HepG2 (cell line): ENCODE data around the gene CBX2. TPM values are rescaled to one million over a fixed set of nuclear protein-coding genes. Genes with fewer than 3 reads are reported as not detected.
A peak's percentile ranks its signal among the peaks of the same experiment; 100 is the strongest.

Experiments
- DNMT3B ChIP-seq: conservative IDR thresholded peaks from 2 replicates; pipeline ENCODE4 v1.6.1; 2016; ENCODE audit warnings: missing biosample characterization, control low read depth
- ERF ChIP-seq: IDR thresholded peaks from 2 replicates; pipeline ENCODE4 v1.6.1; 2018; ENCODE audit warnings: missing biosample characterization, missing genetic modification reagents
- ETV5 ChIP-seq: IDR thresholded peaks from 2 replicates; pipeline ENCODE4 v1.6.1; 2018; ENCODE audit warnings: missing biosample characterization, missing genetic modification reagents, inconsistent platforms, borderline replicate concordance
- KLF12 ChIP-seq: sonication (generic); formaldehyde crosslinking; IDR thresholded peaks from 2 replicates; pipeline ENCODE4 v1.4.0; 2020; ENCODE audit warnings: missing genetic modification reagents, borderline replicate concordance
- MYNN ChIP-seq: sonication (generic); formaldehyde crosslinking; IDR thresholded peaks from 2 replicates; pipeline ENCODE4 v1.4.0; 2020; ENCODE audit warnings: mild to moderate bottlenecking, low read depth, missing genetic modification reagents
- NAIF1 ChIP-seq: sonication (generic); formaldehyde crosslinking; IDR thresholded peaks from 2 replicates; pipeline ENCODE4 v1.5.0; 2020; ENCODE audit warnings: mild to moderate bottlenecking, missing genetic modification reagents, borderline replicate concordance
- NCOA1 ChIP-seq: sonication (generic); formaldehyde crosslinking; IDR thresholded peaks from 2 replicates; pipeline ENCODE4 v1.9.0; 2021; ENCODE audit warnings: missing genetic modification reagents
- PAF1 ChIP-seq: IDR thresholded peaks from 2 replicates; pipeline ENCODE4 v1.6.1; 2016; ENCODE audit warnings: missing genetic modification reagents, missing compliant biosample characterization
- POGZ ChIP-seq: sonication (generic); formaldehyde crosslinking; IDR thresholded peaks from 2 replicates; pipeline ENCODE4 v1.4.0; 2020; ENCODE audit warnings: mild to moderate bottlenecking, missing genetic modification reagents
- POLR2A ChIP-seq, 2 experiments: IDR thresholded peaks; 2 replicates each; pipeline ENCODE4 v1.6.1; 2011; ENCODE audit warnings: low read depth in 2 of 2, low read length in 2 of 2, mild to moderate bottlenecking in 1 of 2, moderate library complexity in 1 of 2; ENCODE audit not compliant: insufficient read depth in 1 of 2
- REPIN1 ChIP-seq: sonication (generic); formaldehyde crosslinking; IDR thresholded peaks from 2 replicates; pipeline ENCODE4 v1.8.0; 2022; ENCODE audit warnings: missing genetic modification reagents, low read depth, mild to moderate bottlenecking, borderline replicate concordance
- RFXAP ChIP-seq: sonication (generic); formaldehyde crosslinking; IDR thresholded peaks from 2 replicates; pipeline ENCODE4 v1.4.0; 2020; ENCODE audit warnings: missing genetic modification reagents, borderline replicate concordance
- SCMH1 ChIP-seq: sonication (generic); formaldehyde crosslinking; IDR thresholded peaks from 2 replicates; pipeline ENCODE4 v1.9.0; 2021; ENCODE audit warnings: missing genetic modification reagents, mild to moderate bottlenecking, borderline replicate concordance
- SSRP1 ChIP-seq: IDR thresholded peaks from 2 replicates; pipeline ENCODE4 v1.6.1; 2016; ENCODE audit warnings: control low read depth
- TBL1XR1 ChIP-seq: fragments of 150-350 bp; IDR thresholded peaks from 2 replicates; pipeline ENCODE4 v1.6.1; 2014; ENCODE audit warnings: borderline replicate concordance, low read length; ENCODE audit not compliant: partially characterized antibody
- TBX2 ChIP-seq: sonication (generic); formaldehyde crosslinking; IDR thresholded peaks from 2 replicates; pipeline ENCODE4 v1.5.0; 2020; ENCODE audit warnings: missing genetic modification reagents, mild to moderate bottlenecking, borderline replicate concordance
- TEAD3 ChIP-seq: optimal IDR thresholded peaks from 2 replicates; pipeline ENCODE3; 2016; ENCODE audit warnings: borderline replicate concordance
- TOPORS ChIP-seq: sonication (generic); formaldehyde crosslinking; IDR thresholded peaks from 2 replicates; pipeline ENCODE4 v1.8.0; 2023; ENCODE audit warnings: mild to moderate bottlenecking, missing genetic modification reagents
- UBTF ChIP-seq: sonication (generic); formaldehyde crosslinking; IDR thresholded peaks from 2 replicates; pipeline ENCODE4 v1.4.0; 2020; ENCODE audit warnings: mild to moderate bottlenecking, missing genetic modification reagents
- ZFP37 ChIP-seq: sonication (generic); formaldehyde crosslinking; IDR thresholded peaks from 2 replicates; pipeline ENCODE4 v1.4.0; 2020; ENCODE audit warnings: missing genetic modification reagents, borderline replicate concordance
- ZFX ChIP-seq: sonication (generic); formaldehyde crosslinking; IDR thresholded peaks from 2 replicates; pipeline ENCODE4 v1.4.0; 2020; ENCODE audit warnings: mild to moderate bottlenecking, low read depth, missing genetic modification reagents, moderate library complexity
- ZNF12 ChIP-seq: sonication (generic); formaldehyde crosslinking; IDR thresholded peaks from 2 replicates; pipeline ENCODE4 v1.5.0; 2020; ENCODE audit warnings: missing genetic modification reagents
- ZNF441 ChIP-seq: sonication (generic); formaldehyde crosslinking; IDR thresholded peaks from 2 replicates; pipeline ENCODE4 v1.7.0; 2021; ENCODE audit warnings: missing genetic modification reagents, borderline replicate concordance
- ZNF704 ChIP-seq: sonication (generic); formaldehyde crosslinking; IDR thresholded peaks from 2 replicates; pipeline ENCODE4 v1.8.1; 2023; ENCODE audit warnings: mild to moderate bottlenecking, inconsistent platforms, moderate library complexity, missing genetic modification reagents, borderline replicate concordance
- ZNF83 ChIP-seq: sonication (generic); formaldehyde crosslinking; IDR thresholded peaks from 2 replicates; pipeline ENCODE4 v1.4.0; 2020; ENCODE audit warnings: missing genetic modification reagents, mild to moderate bottlenecking, borderline replicate concordance
- polyA plus RNA-seq, 8 experiments: library from polyadenylated mRNA; depleted of rRNA in 3 of 8; stranded (reverse) in 7 of 8; unstranded in 1 of 8; fragments of >200 nt; fragmentation: Illumina TruSeq in 4 of 8; extraction: Trizol in 4 of 8; gene quantifications; 2 replicates each; pipeline versions ENCODE4 v1.2.1 to v1.2.3, GENCODE V29; 2011 to 2016; ENCODE audit warnings: low read depth in 4 of 8, missing spikeins in 1 of 8, mixed read lengths in 1 of 8; ENCODE audit not compliant: insufficient read depth in 1 of 8
- total RNA-seq, 5 experiments: library from RNA; depleted of rRNA; stranded (reverse); fragments of >200 nt; fragmentation: Illumina TruSeq; extraction: Trizol; gene quantifications; 2 replicates each; pipeline ENCODE4 v1.2.3, GENCODE V29; 2016; ENCODE audit warnings: low read depth in 1 of 5

CBX2 gene
- total and polyA plus RNA-seq, 2 of the 13 experiments (the other 11 are each of a cell fraction or from before 2014, with no cell fraction given) = 14.5 to 31.1 TPM

- TF ChIP-seq KLF12 (CRISPR knock-in tag) = no peak
- no peak for TF ChIP-seq MYNN (CRISPR knock-in tag)
- no peak for TF ChIP-seq SCMH1 (CRISPR knock-in tag)
- no peak for TF ChIP-seq REPIN1 (CRISPR knock-in tag)
- peak; percentile 22 for TF ChIP-seq TEAD3
- TF ChIP-seq ERF = 0 out of 2 replicates have a peak, but pooled peaks have one; percentile 16
- TF ChIP-seq ZNF704 (CRISPR knock-in tag) = no peak
- TF ChIP-seq POGZ (CRISPR knock-in tag) = no peak
- no peak for TF ChIP-seq NAIF1 (CRISPR knock-in tag)
- TF ChIP-seq DNMT3B (CRISPR knock-in tag) = no peak
- TF ChIP-seq TBX2 = 0 out of 2 replicates have a peak, but pooled peaks have one; percentile 31
- peak; percentile 91 for TF ChIP-seq PAF1
- TF ChIP-seq TBL1XR1 = no peak
- TF ChIP-seq UBTF (CRISPR knock-in tag) = 0 out of 2 replicates have a peak, but pooled peaks have one; percentile 26
- peak; percentile 11; the same call in 1 of the 2 replicates for TF ChIP-seq SSRP1
- no peak for TF ChIP-seq ZFP37
- TF ChIP-seq TOPORS (CRISPR knock-in tag) = no peak
- TF ChIP-seq ZFX = no peak
- 0 out of 2 replicates have a peak, but pooled peaks have one; percentile 20 for TF ChIP-seq ETV5
- no peak for TF ChIP-seq ZNF12
- peak in 1 of 2 experiments; percentile 70; a peak in 2 of 4 replicates for TF ChIP-seq POLR2A (IDR thresholded peaks at IDR 0.05; ENCODE audit: insufficient read depth in 1 of 2, low read depth in 2 of 2, low read length in 2 of 2)
- TF ChIP-seq ZNF83 (CRISPR knock-in tag) = 0 out of 2 replicates have a peak, but pooled peaks have one; percentile 64
- no peak for TF ChIP-seq NCOA1 (CRISPR knock-in tag)
- no peak for TF ChIP-seq RFXAP
- TF ChIP-seq ZNF441 (CRISPR knock-in tag) = 0 out of 2 replicates have a peak, but pooled peaks have one; percentile 25
These were observed 9.1 kb downstream of the CBX2 start (continued) for GRCh38 chr17:79786930-79787643.
